Adrenal gland (tissue), 19 donors: ENCODE data around the gene PLEKHA6. TPM values are rescaled to one million over a fixed set of nuclear protein-coding genes. Genes with fewer than 3 reads are reported as not detected.

ENCODE experiments used
- DNase-seq, 7 donors: peaks; one replicate each; pipeline ENCODE4 v3.0.0-alpha.2; 2019 to 2020
- H3K27ac ChIP-seq, 5 donors: fragments of 200-600 bp; sonication (generic) in 4 of 5; 1 replicate in 3 of 5; 2 replicates in 2 of 5; pipeline versions ENCODE4 v1.5.1 to v1.8.0; 2016 to 2020; ENCODE audit warnings: mild to moderate bottlenecking in 1 of 5
- H3K27me3 ChIP-seq: fragments of 200-600 bp; 2 replicates; pipeline ENCODE4 v1.8.0; 2021
- H3K36me3 ChIP-seq, 2 donors: fragments of 200-600 bp; replicated peaks in 1 of 2; 1 replicate in 1 of 2; 2 replicates in 1 of 2; pipeline versions ENCODE4 v1.5.1 to v1.8.0; 2018 to 2022
- H3K4me1 ChIP-seq, 2 donors: fragments of 200-600 bp; replicated peaks in 1 of 2; 1 replicate in 1 of 2; 2 replicates in 1 of 2; pipeline versions ENCODE4 v1.5.1 to v1.8.0; 2018 to 2021
- H3K4me3 ChIP-seq, 4 donors: fragments of 200-600 bp; sonication (generic) in 3 of 4; one replicate each; pipeline ENCODE4 v1.5.1; 2016 to 2018
- H3K9me3 ChIP-seq, 3 donors: fragments of 200-600 bp; sonication (generic) in 1 of 3; replicated peaks in 1 of 3; 1 replicate in 2 of 3; 2 replicates in 1 of 3; pipeline versions ENCODE4 v1.5.1 to v1.8.0; 2016 to 2021
- CTCF ChIP-seq, 6 experiments: fragments of 450-650 bp in 4 of 6; fragments of 200-600 bp in 2 of 6; sonication (generic) in 1 of 6; IDR thresholded peaks; 1 replicate in 5 of 6; 2 replicates in 1 of 6; pipeline versions ENCODE4 v1.5.1 to v1.8.0; 2016 to 2021; ENCODE audit warnings: antibody characterized with exemption in 6 of 6, mild to moderate bottlenecking in 2 of 6, moderate library complexity in 1 of 6
- POLR2A ChIP-seq, 2 donors: fragments of 450-650 bp; IDR thresholded peaks; one replicate each; pipeline ENCODE4 v1.6.1; 2017; ENCODE audit warnings: antibody characterized with exemption in 2 of 2, mild to moderate bottlenecking in 2 of 2, moderate library complexity in 1 of 2
- WGBS, 4 donors: extraction: QIAGEN DNeasy Blood & Tissue Kit in 2 of 4; methylation state at CpG; one replicate each; pipeline versions ENCODE4 v1.1.5 to v1.1.7; 2013 to 2017; 5-methylcytosine and 5-hydroxymethylcytosine counted together
- intact Hi-C, 2 donors: fragments of 100-400 bp; cut with DNase I; formaldehyde crosslinking; loops; one replicate each; pipeline versions ENCODE4 v1.14.1 to v1.15.0; 2022 to 2023
- long read RNA-seq, 10 donors: library from polyadenylated mRNA in 3 of 10; unstranded in 2 of 10; stranded (forward) in 1 of 10; transcript quantifications; one replicate each; pipeline ENCODE4 v2.0.0 and lab custom pipeline, GENCODE V29; 2021 to 2026
- polyA plus RNA-seq, 3 donors: library from polyadenylated mRNA; stranded (reverse); fragments of 200-250 nt in 2 of 3; fragments of 350-450 nt in 1 of 3; fragmentation: Illumina TruSeq in 1 of 3; extraction: RNeasy Lipid Tissue Mini Kit (QIAGEN cat#74804) in 1 of 3; gene quantifications; one replicate each; pipeline ENCODE4 v1.2.3, GENCODE V29; 2013 to 2014
- total RNA-seq, 9 donors: library from RNA; depleted of rRNA in 4 of 9; stranded (reverse); fragments of >200 nt in 4 of 9; fragments of 120-200 nt in 1 of 9; fragmentation: NEBNext Ultra II Directional in 1 of 9; extraction: Animal tissue kit (Norgen Biotek cat#: 25700) in 1 of 9; gene quantifications; one replicate each; pipeline versions ENCODE4 v1.1.0 to v1.2.4, GENCODE V29; 2013 to 2023
- donor health status: healthy with polysubstance abuse.
- donor health status: Bipolar disorder and iron deficiency.
- donor health status: DM: yes; HTN: yes; CAD: no.
- donor health status: DM: no; HTN: no; CAD: no.
- donor health status: DM: no; HTN: no; CAD: no.
- donor health status: DM: yes; HTN: yes; CAD: no.

PLEKHA6 gene
- 10 to 100 TPM in 1 of 9 donors, 1 to 10 TPM in 8; 2.2 to 13.8 (median 5.5) TPM for total RNA-seq
- 10 to 100 TPM in 1 of 3 donors, 1 to 10 TPM in 2; 3.0 to 12.8 (median 3.6) TPM for polyA plus RNA-seq
- long read RNA-seq, donor 1: 0 reads
- long read RNA-seq, donor 2: 0 reads
- long read RNA-seq, donor 3: 0 reads
- long read RNA-seq, donor 4: 0 reads
- long read RNA-seq, donor 5, partial matches to known transcripts: 1 of 2 reads
- long read RNA-seq, donor 5, other reads (novel, unspliced or antisense): 1 of 2 reads
- long read RNA-seq, donor 6, partial matches to known transcripts: 1 of 3 reads
- long read RNA-seq, donor 6, other reads (novel, unspliced or antisense): 2 of 3 reads
- long read RNA-seq, donor 7: 0 reads
- long read RNA-seq, donor 8: 0 reads
- long read RNA-seq, donor 9: 0 reads
- long read RNA-seq, donor 10: 0 reads

- H3K27ac ChIP-seq: peak within 1 kb of the TSS in 2 of 5 donors; percentile 26 to 58
- H3K4me1 ChIP-seq: peaks cover 6 to 10% of the 10 kb centered on the region in 2 donors
- H3K4me3 ChIP-seq: peak within 1 kb of the TSS in 1 of 4 donors; percentile 11
- intact Hi-C loops: loop anchor here (5.0 kb wide), 3 partner anchors 102 to 197 kb away; partner anchors contain the start of gene GOLT1A (in 2 of the 2)
- peak in 3 of 7 donors; percentile 22 to 82 (median 37) for DNase-seq
- H3K9me3 ChIP-seq: no peaks in the 10 kb centered on the region
- H3K27me3 ChIP-seq: no peaks in the 10 kb centered on the region
- TF ChIP-seq POLR2A (IDR thresholded peaks at IDR 0.05) (no peak), CTCF (IDR thresholded peaks at IDR 0.05) (peak in 3 of 6 experiments; percentile 19 to 35 (median 23))
- no peaks in the 10 kb centered on the region for H3K36me3 ChIP-seq
- WGBS, 4 donors: 10 to 21% (median 13%) methylated on average over 5 to 20 of the region's 20 CpGs
Measured at GRCh38 chr1:204359474-204360255, at the start of gene PLEKHA6. Gene PLEKHA6, minus strand, starts transcription at chr1:204359929. Its CDS starts 86,202 bp downstream, at chr1:204273727.

- intact Hi-C loops: no loop called here
- Histone ChIP-seq H3K36me3 (peaks cover 0 to 20% of the 10 kb centered on the region in 2 donors), H3K4me1 (peaks cover 15 to 39% of the 10 kb centered on the region in 2 donors), H3K27me3 (no peaks in the 10 kb centered on the region), H3K27ac (peak overlapping the region in 3 of 5 donors; percentile 95 to 99 (median 99)), H3K4me3 (peak overlapping the region; percentile 39 to 99 (median 78)), H3K9me3 (no peaks in the 10 kb centered on the region)
- no peak for DNase-seq
- 0 to 1% (median 0%) methylated on average over 3 of the region's 3 CpGs for WGBS, 4 donors
- no peak for TF ChIP-seq POLR2A (IDR thresholded peaks at IDR 0.05)
- TF ChIP-seq CTCF (IDR thresholded peaks at IDR 0.05): no peak
Measured at GRCh38 chr1:204409123-204409522, 49.4 kb upstream of the PLEKHA6 start.

- no peak for TF ChIP-seq POLR2A (IDR thresholded peaks at IDR 0.05)
- Histone ChIP-seq H3K27me3 (no peaks in the 10 kb centered on the region), H3K4me3 (peak overlapping the region; percentile 39 to 99 (median 78)), H3K27ac (peak overlapping the region in 2 of 5 donors; percentile 9 to 95), H3K9me3 (no peaks in the 10 kb centered on the region), H3K36me3 (peaks cover 0 to 25% of the 10 kb centered on the region in 2 donors), H3K4me1 (peaks cover 15 to 45% of the 10 kb centered on the region in 2 donors)
- no peak for DNase-seq
- WGBS, 4 donors: 0 to 6% (median 4%) methylated on average over 1 of the region's 1 CpG
- intact Hi-C loops: no loop called here
Measured at GRCh38 chr1:204408602-204409001, 48.9 kb upstream of the PLEKHA6 start.

- Histone ChIP-seq H3K9me3 (no peaks in the 10 kb centered on the region), H3K36me3 (peaks cover 0 to 30% of the 10 kb centered on the region in 2 donors), H3K4me3 (peak overlapping the region in 3 of 4 donors; percentile 58 to 98 (median 59)), H3K27ac (peak overlapping the region in 3 of 5 donors; percentile 9 to 95 (median 30)), H3K4me1 (peaks cover 15 to 45% of the 10 kb centered on the region in 2 donors), H3K27me3 (no peaks in the 10 kb centered on the region)
- intact Hi-C loops: no loop called here
- DNase-seq: peak; percentile 71 to 91 (median 83)
- WGBS, 4 donors: 0 to 2% (median 0%) methylated on average over 2 of the region's 2 CpGs
- no peak for TF ChIP-seq CTCF (IDR thresholded peaks at IDR 0.05)
- no peak for TF ChIP-seq POLR2A (IDR thresholded peaks at IDR 0.05)
Measured at GRCh38 chr1:204408074-204408507, 48.4 kb upstream of the PLEKHA6 start.
